Fibroblast of peridontal ligament (primary cell): ENCODE data around the gene RIOK3.
A peak's percentile ranks its signal among the peaks of the same experiment; 100 is the strongest.
"Not testable (repeated sequence)": the region's sequence is repeated elsewhere in the genome, so short reads cannot be mapped to it uniquely, and the experiment has no call there.

Experiments
- DNase-seq: peaks from one replicate; pipeline ENCODE4 v3.0.0-alpha.2; 2010; ENCODE audit errors: extremely low read depth

The RIOK3 gene

GRCh38 chr18:23452728-23453679 is at the start of gene RIOK3:
TSS of gene RIOK3 (plus strand) at chr18:23453287. CDS start at chr18:23453440, 153 bp downstream.
- DNase-seq, result peak; percentile 89

GRCh38 chr18:23403310-23403709 is 49.8 kb upstream of the RIOK3 start:
- DNase-seq, result no peak

GRCh38 chr18:23405636-23406035 is 47.5 kb upstream of the RIOK3 start:
- DNase-seq, result no peak

- peak; percentile 36 for DNase-seq
Observed at GRCh38 chr18:23406271-23406787, 46.8 kb upstream of the RIOK3 start.

- DNase-seq, result no peak
Observed at GRCh38 chr18:23412351-23412964, 40.6 kb upstream of the RIOK3 start.

GRCh38 chr18:23415515-23415914 is 37.6 kb upstream of the RIOK3 start:
- no peak for DNase-seq

GRCh38 chr18:23416298-23416697 is 36.8 kb upstream of the RIOK3 start:
- no peak for DNase-seq

GRCh38 chr18:23421277-23421676 is 31.8 kb upstream of the RIOK3 start:
- no peak for DNase-seq

- DNase-seq, result peak; percentile 13
Observed at GRCh38 chr18:23422751-23423418, 30.2 kb upstream of the RIOK3 start.

- no peak for DNase-seq
Observed at GRCh38 chr18:23424616-23425015, 28.5 kb upstream of the RIOK3 start.

- DNase-seq, result no peak
Observed at GRCh38 chr18:23428821-23429220, 24.3 kb upstream of the RIOK3 start.

GRCh38 chr18:23429538-23429937 is 23.5 kb upstream of the RIOK3 start:
- not testable (repeated sequence) for DNase-seq

- DNase-seq, result no peak
Observed at GRCh38 chr18:23433360-23433759, 19.7 kb upstream of the RIOK3 start.

GRCh38 chr18:23437357-23438045 is 15.6 kb upstream of the RIOK3 start:
- peak; percentile 66 for DNase-seq

- no peak for DNase-seq
Observed at GRCh38 chr18:23438046-23438377, 15.1 kb upstream of the RIOK3 start.

GRCh38 chr18:23438608-23439366 is 14.3 kb upstream of the RIOK3 start:
- DNase-seq, result no peak

GRCh38 chr18:23440131-23440530 is 13.0 kb upstream of the RIOK3 start:
- DNase-seq, result no peak

GRCh38 chr18:23442958-23443357 is 10.1 kb upstream of the RIOK3 start:
- DNase-seq, result no peak

- no peak for DNase-seq
Observed at GRCh38 chr18:23448291-23448690, 4.8 kb upstream of the RIOK3 start.

- DNase-seq, result no peak
Observed at GRCh38 chr18:23450022-23450421, 3.1 kb upstream of the RIOK3 start.

GRCh38 chr18:23451011-23451410 is 2.1 kb upstream of the RIOK3 start:
- DNase-seq, result no peak
